Jurkat, Clone E6-1 (cell line): ENCODE results near the gene IL1A.

ENCODE experiments used
- DNase-seq: peaks from one replicate; pipeline ENCODE4 v3.0.0-alpha.2; 2011; ENCODE audit warnings: low read depth, low spot score
- H3K4me3 ChIP-seq: 2 replicates; pipeline ENCODE4 v1.5.1; 2011; ENCODE audit warnings: mild to moderate bottlenecking, low read length, control low read depth, moderate library complexity

IL1A gene

DNA sequence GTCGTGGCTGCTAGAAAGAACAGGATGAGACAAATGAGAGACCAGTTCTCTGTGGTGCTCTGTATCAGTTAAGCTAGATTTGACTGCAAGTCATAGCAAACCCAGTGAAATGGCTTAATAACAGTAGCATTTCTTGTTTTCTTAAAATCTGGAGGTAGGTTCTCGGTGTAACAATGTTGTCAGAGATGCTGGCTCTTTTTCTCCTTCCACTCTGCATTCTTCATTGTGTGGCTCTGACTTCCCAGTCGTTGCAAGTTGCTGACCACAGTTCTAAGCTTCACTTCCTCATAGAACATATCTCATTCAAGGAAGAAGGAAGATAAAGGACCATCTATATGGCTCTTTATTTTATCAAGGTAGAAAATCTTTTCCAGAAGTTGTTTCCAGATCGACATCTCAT is 12.0 kb downstream of the IL1A start:
- no peak overlapping the region for H3K4me3 ChIP-seq
- DNase-seq = no peak

GRCh38 chr2:112768432-112768831 is 15.9 kb downstream of the IL1A start:
- no peak overlapping the region for H3K4me3 ChIP-seq
- DNase-seq = no peak

DNA sequence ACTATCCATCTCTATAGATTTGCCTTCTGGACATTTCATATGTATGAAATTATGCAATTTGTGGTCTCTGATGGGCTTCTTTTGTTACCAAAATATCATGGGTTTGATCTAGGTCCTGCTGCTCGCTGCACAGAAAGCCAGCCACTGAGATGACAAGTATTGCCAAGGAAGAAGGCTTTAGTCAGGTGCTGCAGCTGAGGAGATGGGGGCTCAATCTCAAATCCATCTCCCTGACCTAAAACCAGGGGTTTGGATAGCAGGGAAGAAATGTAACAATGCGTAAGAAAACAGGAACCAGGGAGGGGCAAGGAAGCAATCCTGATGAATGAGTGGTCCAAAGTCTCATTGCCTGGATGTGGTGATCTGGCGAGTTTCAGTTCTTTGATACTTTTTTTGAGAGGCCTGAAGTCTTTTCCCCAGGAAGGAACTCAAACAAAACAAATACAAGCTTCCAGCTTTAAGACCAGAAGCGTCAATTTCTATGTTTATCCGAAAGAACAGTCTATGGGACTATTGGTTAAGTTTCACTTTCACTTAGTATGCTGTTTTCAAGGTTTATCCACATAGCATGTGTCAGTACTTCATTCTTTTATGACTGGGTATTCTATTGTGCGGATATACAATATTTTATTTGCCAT is 16.5 kb downstream of the IL1A start:
- no peak for DNase-seq
- no peak overlapping the region for H3K4me3 ChIP-seq

GRCh38 chr2:112765251-112765650 is 19.0 kb downstream of the IL1A start:
- peak overlapping the region; percentile 89 for H3K4me3 ChIP-seq
- DNase-seq = no peak

DNA sequence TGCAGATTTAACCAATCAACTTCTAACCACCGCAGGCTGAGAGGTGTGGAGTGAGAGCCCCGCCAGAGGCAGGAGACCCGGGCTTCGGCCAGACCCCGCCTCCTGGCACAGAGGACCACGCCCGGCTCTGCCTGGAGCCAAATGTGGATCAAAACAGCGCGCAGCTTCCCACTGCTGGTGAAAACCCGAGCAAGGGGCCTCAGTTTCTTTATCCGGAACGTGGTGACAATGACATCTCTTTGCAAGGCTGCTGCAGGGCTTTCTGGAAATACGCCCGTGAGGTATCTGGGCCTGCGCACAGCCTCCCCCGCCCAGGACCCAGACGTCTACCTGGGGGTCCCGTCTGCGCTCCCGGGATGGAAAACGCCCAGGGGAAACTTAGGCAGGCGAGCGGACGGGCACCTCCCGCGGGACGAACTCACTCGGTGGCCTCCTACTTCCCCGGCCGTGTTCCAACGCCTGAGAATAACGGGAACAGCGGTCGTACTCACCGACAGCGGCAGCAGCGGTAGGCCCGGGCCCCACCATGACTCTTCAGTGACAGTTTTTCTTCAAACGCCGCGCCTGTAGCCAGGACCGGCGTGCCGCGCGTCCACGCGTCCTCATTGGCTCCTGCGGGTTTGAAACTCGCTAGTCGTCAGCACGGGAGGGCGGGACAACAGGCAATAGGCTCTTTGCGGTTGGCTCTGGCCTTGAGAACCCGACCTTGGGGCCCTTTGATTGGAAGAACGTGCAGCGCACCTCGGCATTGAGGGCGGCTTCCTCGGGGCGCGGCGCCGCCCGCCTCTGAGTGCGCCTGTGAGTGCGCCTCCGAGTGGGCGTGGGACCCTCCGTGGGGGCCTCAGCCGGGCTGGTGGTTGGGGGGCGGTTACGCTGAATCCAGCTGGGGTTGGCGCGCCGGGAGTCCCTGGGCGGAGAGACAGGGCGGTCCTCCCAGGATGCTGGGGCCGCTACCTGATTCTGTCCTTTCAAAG is 19.9 kb downstream of the IL1A start, which contains the start of gene CKAP2L:
Gene CKAP2L, minus strand, starts transcription at position 539 of the 974 bp plus-strand sequence. Its CDS starts 11 bp downstream, at position 528.
- peak; percentile 99 for DNase-seq
- H3K4me3 ChIP-seq = peak within 1 kb of the TSS; percentile 89

GRCh38 chr2:112762276-112762675 is 22.0 kb downstream of the IL1A start:
- H3K4me3 ChIP-seq = no peak overlapping the region

DNA sequence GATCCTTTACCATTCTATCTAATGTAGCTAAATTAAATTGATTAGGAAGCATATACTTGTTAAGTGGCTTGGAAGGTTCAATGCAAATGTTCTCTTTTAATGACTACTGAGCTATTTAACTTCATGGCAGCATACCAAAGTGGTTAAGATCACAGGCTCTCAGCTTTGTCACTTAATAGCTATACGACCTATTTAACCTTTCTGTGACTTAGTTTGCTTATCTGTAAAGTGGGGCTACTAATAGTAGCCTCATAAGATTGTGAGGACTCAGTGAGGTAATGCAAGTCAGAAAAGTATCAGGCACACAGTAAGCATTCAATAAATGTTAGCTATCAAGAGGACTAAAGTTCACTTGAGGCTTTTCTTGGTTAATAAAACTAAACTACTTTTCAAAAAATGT is 24.1 kb downstream of the IL1A start:
- H3K4me3 ChIP-seq = no peak overlapping the region
- DNase-seq = no peak

More at GRCh38 chr2:112762276-112762675, 22.0 kb downstream of the IL1A start:
- DNase-seq = no peak

DNA sequence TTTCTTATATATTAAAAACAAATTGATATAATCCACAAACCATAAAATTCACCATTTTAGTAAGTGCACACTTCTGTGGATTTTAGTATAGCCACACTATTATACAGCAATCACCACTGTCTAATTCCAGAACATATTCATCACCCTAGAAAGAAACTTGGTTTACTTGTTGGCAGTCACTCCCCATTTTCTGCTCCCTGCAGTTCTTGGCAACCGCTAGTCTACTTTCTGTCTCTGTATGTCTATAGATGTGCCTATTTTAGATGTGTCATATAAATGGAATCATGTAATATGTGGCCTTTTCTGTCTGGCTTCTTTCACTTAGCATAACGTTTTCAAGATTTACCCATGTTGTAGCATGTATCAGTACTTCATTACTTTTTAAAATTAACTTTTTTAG is 25.6 kb downstream of the IL1A start:
- no peak overlapping the region for H3K4me3 ChIP-seq
- DNase-seq = no peak

GRCh38 chr2:112757265-112757664 is 27.0 kb downstream of the IL1A start:
- no peak for DNase-seq
- H3K4me3 ChIP-seq = no peak overlapping the region

- H3K4me3 ChIP-seq = no peak overlapping the region
- DNase-seq = no peak
Observed at GRCh38 chr2:112756207-112756606, 28.1 kb downstream of the IL1A start.

- no peak for DNase-seq
- no peak overlapping the region for H3K4me3 ChIP-seq
Observed at GRCh38 chr2:112755444-112755843, 28.8 kb downstream of the IL1A start.

DNA sequence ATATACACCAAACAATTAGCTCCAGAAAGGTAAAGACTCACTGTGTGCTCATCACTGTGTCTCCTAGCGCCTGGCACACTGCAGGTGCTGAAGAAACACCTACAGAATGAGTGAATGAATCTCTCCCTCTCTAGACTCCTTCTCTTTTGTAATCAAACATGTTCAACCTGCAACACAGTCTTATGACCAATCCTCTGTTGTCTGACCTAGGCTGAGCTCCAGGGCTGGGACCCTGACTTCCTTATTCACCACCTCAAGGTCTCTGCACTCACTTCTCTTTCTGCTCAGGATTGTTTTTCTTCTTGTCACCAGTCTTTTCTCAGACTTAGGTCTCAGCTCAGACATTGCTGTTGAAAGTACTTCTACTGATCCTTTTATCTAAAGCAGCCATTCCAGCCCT is 29.7 kb downstream of the IL1A start:
- H3K4me3 ChIP-seq = no peak overlapping the region
- DNase-seq = no peak

DNA sequence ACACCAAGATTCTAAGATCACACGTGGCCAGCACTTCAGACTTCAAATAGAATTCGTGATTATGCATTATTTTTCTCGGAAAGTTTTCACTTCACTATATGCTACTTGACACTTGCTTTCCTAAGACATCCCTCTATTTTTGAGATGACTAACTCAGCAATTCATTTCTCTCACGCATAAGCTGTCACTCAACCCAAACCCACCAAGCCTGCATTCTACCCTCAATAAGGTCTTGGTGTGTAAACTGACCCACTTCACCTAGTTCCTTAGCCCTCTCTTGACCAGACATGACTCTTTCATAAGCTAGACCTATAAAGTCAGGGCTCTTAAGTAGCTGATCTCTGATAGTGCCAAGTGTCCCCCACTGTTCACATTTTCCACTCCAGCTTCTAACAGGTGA is 31.6 kb downstream of the IL1A start:
- no peak overlapping the region for H3K4me3 ChIP-seq
- no peak for DNase-seq

DNA sequence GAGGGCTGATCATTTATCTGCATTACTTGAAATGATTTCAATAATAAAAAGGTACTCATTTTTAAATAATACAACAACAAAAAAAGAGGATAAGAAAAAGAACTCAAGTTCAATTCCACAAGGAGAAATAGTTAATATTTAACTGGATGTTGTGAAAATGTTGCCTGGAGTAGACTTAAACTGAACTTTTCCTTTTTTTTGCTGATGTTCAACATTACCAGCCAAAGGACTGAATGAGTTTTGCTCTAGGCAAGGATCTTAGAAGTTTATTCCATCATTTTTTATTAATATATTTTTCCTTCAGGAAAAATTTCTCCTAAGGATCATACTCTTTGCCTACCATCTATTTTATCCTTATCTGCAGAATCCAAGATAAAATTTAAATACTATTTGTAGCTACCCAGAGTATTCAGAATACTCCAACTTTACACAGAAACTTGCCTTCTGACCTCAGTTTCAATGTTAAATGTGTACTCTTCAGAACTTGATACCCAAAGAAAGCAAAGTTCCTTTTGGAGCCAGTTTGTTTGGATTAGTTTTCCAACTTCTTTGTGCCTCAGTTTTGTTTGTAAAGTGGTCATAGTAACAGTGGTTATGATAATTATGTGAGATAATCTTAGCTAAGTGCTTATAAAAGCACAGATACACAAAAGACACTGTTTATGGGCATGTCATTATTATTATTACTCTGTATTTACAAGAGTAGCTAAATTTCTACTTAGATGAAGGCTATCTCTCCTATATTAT is 32.7 kb downstream of the IL1A start:
- H3K4me3 ChIP-seq = no peak overlapping the region
- no peak for DNase-seq

GRCh38 chr2:112750560-112750843 is 33.8 kb downstream of the IL1A start:
- no peak overlapping the region for H3K4me3 ChIP-seq
- DNase-seq = no peak

DNA sequence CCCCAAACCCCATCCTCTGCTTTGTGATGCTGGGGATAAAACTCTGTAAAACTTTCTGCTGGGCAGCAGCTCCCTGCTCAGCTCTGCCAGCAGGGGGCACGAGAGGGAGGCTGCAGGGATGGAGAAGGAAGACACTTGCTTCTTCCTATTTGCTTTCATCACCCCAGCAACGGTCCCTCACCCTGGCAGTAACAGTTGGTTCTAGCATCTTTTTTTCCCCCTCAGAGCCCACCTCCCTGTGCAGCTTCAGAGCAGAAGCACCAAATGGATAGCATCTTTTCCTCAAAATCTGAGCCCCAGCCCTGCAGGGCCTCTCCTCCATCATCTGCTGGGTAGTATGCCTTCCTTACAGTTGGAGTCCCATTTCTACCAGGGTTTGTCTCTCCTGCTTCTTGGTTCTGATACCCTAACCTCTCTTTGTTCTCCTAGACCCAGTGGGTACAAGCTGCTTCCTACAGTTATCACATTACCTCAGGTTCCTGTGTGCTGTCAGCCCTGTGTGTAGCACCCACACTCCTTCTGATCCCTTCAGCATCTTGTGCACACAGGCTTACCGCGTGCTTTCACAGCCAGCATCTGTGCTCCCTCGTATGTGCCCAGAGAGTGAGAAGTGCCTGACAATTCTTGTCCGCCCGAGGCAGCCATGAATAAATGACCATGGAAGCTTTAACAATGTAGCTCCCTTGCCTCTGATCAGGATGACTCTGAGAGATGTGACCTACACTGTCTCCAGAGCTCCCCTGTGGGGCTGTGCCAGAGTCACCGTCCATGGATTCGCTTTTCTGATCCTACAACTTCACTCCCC is 34.3 kb downstream of the IL1A start:
- peak; percentile 59 for DNase-seq
- no peak overlapping the region for H3K4me3 ChIP-seq

GRCh38 chr2:112740527-112740926 is 43.8 kb downstream of the IL1A start:
- no peak for DNase-seq
- no peak overlapping the region for H3K4me3 ChIP-seq

DNA sequence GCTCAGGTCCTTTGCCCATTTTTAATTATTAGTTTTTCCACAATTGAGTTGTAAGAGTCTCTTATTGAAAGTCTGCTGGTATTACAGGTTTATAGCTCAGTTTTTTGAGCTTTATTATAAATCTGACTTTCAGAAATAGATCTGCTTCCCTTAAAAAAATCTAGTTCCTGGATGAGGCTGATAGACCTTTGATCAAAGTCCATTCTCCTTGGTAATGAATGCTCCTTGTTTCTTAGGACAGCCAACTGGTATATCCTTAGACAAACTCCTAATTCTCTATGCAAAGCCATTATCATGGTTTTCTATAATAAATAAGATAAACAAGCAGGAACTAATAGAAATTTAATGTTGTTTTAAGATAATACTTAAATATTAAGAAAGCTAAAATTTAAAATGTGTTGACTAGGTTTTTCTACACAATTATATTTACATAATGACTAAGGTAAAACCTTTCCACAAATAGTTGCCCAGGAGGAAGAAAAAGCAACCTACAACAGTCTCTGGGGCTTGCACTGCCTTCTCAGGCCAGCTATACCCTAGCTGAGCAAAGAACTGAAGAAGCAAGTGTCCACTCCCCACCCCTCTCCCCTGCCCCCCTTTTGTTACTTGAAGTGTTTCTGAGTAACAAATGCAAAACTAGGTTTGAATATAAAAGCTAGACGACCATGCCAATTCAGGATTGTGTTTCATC is 46.6 kb downstream of the IL1A start:
- no peak overlapping the region for H3K4me3 ChIP-seq
- DNase-seq = no peak

GRCh38 chr2:112733871-112734270 is 50.4 kb downstream of the IL1A start:
- no peak for DNase-seq
- H3K4me3 ChIP-seq = no peak overlapping the region
